ENCODE data around the gene PPP2R2B.

PPP2R2B gene

GRCh38 chr5:146827901-146828300 lies 50.7 kb downstream of the PPP2R2B start:
- no peak for DNase-seq (ENCODE audit: low spot score)

DNA sequence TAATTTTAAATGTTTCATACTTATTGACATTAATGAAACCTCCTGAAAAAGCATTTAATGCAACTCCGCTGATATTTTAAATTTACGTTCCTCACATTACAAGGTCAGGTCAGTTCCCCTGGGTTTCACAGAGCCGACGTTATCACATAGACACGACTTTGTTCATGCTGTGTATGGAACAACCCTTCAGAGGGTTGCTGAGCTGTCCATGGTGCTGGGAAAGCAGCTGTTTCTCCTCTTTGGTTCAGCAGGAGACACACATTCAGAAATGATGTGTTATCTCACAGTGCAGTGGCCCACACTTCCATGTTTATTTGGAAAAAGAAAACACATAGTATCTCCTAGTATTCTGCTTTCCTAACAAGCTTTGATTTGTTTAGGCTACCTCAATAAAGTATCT lies 53.5 kb downstream of the PPP2R2B start:
- no peak for DNase-seq (ENCODE audit: low spot score)

DNA sequence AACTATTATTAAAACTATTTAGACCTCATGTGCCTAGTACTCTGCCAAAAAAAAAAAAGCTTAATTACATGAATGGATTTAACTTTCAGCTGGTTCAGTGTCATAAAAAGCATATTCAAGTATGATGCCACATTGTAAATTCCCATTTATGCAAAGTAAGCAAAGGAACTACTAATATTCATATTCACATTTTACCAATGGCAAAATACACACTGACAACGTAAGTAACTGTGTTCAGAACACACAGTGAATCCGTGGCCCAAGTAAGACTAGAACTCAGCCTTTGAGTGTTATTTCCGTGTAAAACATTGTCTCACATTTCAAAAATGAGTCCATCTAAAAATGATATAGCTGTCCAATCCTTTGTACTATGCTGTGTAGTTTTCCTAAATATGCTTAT lies 56.8 kb downstream of the PPP2R2B start:
- DNase-seq (ENCODE audit: low spot score) = no peak

GRCh38 chr5:146820987-146821386 lies 57.6 kb downstream of the PPP2R2B start:
- no peak for DNase-seq (ENCODE audit: low spot score)

- DNase-seq (ENCODE audit: low spot score) = no peak
Measured at GRCh38 chr5:146818822-146819221, 59.7 kb downstream of the PPP2R2B start.

DNA sequence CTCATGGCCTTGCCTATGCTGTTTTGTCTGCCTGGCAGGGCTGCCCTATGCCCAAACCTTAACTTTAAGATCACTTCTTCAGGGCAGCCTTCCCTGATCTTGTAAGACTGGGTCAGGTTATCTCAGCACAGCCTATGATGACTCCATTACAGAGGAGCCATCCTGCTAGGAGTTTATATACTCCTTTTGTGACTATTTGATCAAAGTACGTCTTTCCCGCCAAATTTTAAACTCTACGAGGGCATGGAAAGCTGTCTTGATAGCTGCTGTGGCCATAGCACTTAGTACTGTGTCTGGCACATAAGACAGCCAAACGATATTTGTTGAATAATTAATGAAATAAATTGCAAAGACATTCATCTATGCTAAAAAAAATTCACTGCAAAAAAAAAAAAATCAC lies 60.6 kb downstream of the PPP2R2B start:
- DNase-seq (ENCODE audit: low spot score) = no peak

DNA sequence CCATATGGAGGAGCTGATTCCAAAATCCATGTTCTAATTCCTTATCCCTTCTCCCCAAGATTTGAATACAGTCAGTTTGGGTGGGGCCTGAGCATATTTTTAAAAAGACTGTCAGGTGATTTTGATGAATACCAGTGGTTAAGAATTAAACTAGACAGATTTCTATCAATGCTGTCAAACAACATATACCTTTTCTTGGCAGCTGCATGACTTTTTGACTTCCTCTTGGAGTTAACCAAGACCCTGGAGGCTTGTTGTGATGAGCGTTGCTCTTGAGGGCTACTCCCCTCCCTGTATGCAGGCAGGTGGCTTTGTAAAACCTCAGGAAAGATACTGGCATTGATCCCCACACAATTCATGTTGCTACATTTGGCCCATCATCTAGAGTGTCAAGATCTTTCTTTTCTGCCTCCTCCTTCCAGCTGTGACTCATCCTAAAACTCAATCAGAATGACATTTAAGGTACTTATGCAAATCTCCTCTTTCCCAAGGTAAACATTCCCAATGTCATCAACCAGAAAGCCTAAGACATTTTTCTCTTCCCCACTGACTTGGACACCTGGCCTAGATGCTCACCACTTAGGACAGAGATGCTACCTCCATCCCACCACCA lies 61.7 kb downstream of the PPP2R2B start:
- DNase-seq (ENCODE audit: low spot score) = no peak

DNA sequence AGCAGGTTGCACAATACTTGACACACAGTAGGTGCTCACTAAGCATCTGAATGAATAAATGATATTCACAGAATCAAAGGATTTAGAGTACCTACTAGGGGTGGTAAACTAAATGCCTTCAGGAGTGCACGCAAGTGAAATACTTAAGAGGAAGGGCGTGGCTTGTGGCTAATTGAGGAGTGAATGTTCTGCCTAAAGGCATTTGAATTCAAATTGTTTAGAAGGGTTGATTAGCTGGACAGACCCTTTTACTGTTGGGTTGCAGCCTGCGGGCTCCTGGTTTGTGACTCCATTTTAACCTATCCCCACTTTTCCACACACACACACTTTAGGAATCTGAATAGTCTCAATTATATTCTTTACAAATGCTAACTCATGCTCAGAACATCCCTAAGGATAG lies 63.1 kb downstream of the PPP2R2B start:
- no peak for DNase-seq (ENCODE audit: low spot score)

DNA sequence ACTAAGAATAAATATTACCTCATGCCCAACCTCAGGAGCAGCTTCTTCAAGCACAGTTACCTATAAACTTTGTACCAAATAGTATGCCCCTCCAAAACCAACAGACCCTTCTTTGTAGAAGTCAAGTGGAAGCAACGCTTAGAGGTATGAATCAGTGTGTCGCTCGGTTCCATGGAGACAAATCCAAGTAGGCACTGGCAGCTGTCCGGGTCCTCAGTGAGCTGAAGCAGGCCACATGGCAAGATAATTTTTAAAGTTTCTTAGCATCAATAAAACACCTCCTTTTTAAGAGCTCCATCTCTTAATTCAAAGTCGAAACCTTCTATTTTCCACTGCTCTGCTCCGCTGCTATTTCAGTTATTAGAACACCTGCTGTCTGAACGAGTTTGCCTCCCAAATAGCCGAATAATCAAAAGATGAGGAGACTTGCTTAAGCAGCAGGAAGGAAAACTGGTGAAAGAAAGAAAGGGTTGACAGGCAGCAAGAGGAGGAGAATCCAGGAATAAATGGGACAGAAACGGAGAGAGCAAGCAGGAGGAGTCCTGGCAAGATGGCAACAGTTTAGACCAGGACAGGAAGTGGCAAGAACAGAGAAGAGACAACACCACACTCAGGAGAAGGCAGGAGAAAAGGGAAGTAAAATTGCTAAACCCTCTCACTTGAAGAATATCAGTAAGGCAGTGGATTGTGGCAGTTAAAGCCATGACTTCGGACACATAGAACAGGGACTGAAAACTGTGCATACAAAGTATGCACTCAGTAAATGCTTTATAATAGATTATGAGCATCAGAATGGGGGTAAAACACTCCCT lies 65.0 kb downstream of the PPP2R2B start:
- DNase-seq (ENCODE audit: low spot score) = no peak

DNA sequence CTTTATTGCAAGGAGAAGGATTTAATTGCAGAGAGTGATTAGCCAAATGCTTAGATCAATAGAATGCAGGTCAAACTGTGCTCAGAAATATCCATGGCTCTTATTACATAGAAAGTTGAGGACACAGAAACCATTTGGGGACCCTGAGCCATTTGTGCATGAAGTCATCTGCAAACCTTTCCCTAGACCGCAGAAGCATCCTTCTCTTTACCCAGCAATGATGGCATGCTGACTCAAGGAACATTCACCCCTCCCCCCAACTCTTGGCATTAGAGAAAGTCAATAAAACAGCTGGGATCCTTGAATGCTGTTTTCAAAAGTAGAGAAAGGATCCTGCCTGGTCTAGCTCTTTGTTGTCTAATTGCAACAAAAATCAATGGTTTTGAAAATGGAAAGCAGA lies 73.5 kb downstream of the PPP2R2B start:
- no peak for DNase-seq (ENCODE audit: low spot score)

DNA sequence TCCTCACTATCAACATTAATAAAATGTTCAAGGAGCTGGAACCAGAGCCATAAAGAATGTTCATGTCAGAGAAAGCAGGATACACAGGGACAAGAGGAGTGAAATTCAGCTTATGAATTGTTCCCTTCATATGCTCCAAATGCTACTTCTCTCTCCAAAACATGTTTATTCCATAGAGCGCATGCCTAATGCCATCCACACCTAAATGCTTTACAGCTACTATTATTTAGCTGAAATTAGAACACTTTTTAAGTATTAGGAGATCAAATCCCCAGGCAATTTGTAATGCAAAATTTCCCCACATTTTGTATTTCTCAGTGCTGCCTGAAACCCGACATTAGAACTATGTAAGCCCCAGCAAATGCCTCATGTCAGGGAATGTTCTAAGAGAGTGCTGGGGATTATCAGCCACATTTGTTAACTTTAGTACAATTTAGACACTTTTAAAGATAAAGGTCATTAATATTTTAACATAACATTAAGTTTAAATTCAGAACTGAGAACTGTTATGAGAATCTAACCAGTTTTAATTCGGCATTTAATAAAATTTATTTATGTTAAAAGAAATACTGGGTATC lies 75.5 kb downstream of the PPP2R2B start:
- no peak for DNase-seq (ENCODE audit: low spot score)

DNA sequence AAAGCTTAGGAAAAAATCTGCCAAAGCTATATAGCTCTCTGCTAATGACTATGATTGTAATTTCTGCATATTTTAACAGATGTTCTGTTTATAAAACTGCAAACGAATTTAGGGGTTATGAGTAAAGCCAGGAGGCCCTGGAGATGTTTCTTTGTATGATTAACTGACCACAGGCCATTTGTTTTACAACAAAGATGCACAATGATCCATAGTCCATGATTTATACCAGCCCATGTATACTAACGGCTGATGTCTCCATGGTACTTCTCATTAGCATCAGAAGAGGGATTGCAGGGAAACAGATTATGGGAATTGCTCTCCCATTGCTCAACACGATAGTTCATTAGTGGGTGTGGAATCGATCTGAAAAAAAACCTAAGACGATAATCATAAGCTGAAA lies 78.9 kb downstream of the PPP2R2B start:
- no peak for DNase-seq (ENCODE audit: low spot score)

DNA sequence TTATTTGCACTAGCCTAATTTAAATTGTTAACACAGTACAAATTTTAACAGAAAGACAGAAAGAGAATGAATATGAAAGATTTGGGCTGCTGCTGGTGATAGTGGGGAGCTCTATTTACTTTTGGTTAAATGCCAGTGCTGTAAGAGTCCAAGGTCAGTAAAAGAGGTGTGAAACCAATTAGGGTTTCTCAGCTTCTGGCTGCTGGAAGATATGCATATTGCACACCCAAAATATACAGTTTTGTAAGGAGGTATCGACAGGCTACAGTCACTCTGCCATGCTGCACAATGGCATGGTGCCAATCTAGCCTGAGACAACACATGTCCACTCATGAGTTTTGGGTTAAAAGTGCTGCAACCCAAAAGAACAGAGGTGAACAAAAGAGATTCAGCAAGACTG lies 79.3 kb downstream of the PPP2R2B start:
- no peak for DNase-seq (ENCODE audit: low spot score)

GRCh38 chr5:146797658-146798057 lies 80.9 kb downstream of the PPP2R2B start:
- DNase-seq (ENCODE audit: low spot score) = no peak

- no peak for DNase-seq (ENCODE audit: low spot score)
Measured at GRCh38 chr5:146796911-146797310, 81.6 kb downstream of the PPP2R2B start.

GRCh38 chr5:146796144-146796543 lies 82.4 kb downstream of the PPP2R2B start:
- no peak for DNase-seq (ENCODE audit: low spot score)

DNA sequence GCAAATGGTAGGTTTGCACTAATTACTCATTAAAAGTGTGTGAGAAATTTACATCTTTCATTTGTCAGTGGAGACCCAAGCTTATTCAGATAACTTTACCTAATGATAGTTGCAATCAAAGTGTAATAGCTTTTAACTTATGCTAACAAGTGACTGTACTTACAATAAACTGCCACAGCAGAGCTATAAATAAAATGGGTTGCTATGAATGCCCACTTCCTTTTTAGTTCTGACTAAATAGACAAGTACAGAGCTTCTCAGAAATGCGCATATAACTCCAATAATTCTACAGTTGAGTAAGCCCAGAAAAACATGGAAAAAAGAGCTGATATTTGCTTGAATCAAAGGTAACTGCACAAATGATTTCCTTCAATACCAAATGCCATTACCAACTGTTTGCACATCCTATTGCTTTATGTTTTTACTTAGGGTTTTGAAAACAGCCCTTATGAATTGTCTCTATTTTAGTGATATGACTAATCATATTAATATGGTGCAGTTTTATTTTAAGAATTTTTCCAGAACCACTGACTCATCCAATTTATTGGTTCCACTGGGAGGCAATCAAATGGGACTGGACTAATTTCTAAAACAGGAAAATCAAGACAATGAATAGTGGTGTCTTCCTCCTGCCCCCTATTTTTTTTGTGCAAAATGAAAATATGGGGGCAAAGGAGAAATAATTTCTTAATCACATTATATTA lies 84.1 kb downstream of the PPP2R2B start:
- no peak for DNase-seq (ENCODE audit: low spot score)

- no peak for DNase-seq (ENCODE audit: low spot score)
Measured at GRCh38 chr5:146793709-146794108, 84.8 kb downstream of the PPP2R2B start.

- no peak for DNase-seq (ENCODE audit: low spot score)
Measured at GRCh38 chr5:146791471-146791870, 87.1 kb downstream of the PPP2R2B start.

GRCh38 chr5:146789712-146790653 lies 88.6 kb downstream of the PPP2R2B start:
- DNase-seq (ENCODE audit: low spot score) = no peak

- DNase-seq (ENCODE audit: low spot score) = no peak
Measured at GRCh38 chr5:146788898-146789297, 89.7 kb downstream of the PPP2R2B start.

DNA sequence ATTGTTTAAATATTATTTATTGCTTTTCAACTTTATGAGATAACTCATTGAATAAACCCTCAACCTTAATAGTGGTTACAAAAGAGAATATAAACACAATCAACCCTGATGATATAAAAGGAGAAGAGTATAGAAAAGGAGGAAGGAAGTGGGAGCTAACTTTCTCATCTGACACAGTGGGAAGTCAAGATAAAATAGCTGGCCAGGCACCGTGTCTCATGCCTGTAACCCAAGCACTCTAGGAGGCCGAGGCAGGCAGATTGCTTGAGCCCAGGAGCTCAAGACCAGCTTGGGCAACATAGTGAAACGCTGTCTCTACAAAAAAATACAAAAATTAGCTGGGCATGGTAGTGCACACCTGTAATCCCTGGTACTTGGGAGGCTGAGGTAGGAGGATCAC lies 93.5 kb downstream of the PPP2R2B start:
- DNase-seq (ENCODE audit: low spot score) = no peak
